Endometrium (tissue), 2 donors: ENCODE measurements around the gene CFD.
"Not testable (repeated sequence)": the region's sequence is repeated elsewhere in the genome, so short reads cannot be mapped to it uniquely, and the experiment has no call there.

Source experiments
- FAIRE-seq: peaks from 2 replicates; lab custom pipeline; 2012; peaks lifted over from hg19 to GRCh38; lab: Jason Lieb, UNC
- donor health status: control.
- donor health status: control.

CFD gene

GRCh38 chr19:871446-872265, 12.2 kb downstream of the CFD start:
- FAIRE-seq, result no peak

GRCh38 chr19:872266-872951, 12.9 kb downstream of the CFD start:
- no peak for FAIRE-seq

- FAIRE-seq, result no peak
Observed at GRCh38 chr19:873084-873483, 13.6 kb downstream of the CFD start.

GRCh38 chr19:873561-874041, 14.1 kb downstream of the CFD start:
- FAIRE-seq, result no peak

- FAIRE-seq, result no peak
Observed at GRCh38 chr19:875265-875879, 15.9 kb downstream of the CFD start.

GRCh38 chr19:876089-876488, 16.6 kb downstream of the CFD start:
- no peak for FAIRE-seq

- no peak for FAIRE-seq
Observed at GRCh38 chr19:876780-877314, 17.4 kb downstream of the CFD start.

GRCh38 chr19:877992-878660, 18.7 kb downstream of the CFD start:
- not testable (repeated sequence) for FAIRE-seq

- FAIRE-seq, result not testable (repeated sequence)
Observed at GRCh38 chr19:878751-879561, 19.5 kb downstream of the CFD start.

GRCh38 chr19:879711-880438, 20.4 kb downstream of the CFD start:
- FAIRE-seq, result no peak

GRCh38 chr19:881385-882071, 22.1 kb downstream of the CFD start:
- no peak for FAIRE-seq

GRCh38 chr19:882871-883497, 23.5 kb downstream of the CFD start:
- no peak for FAIRE-seq

GRCh38 chr19:883661-884211, 24.3 kb downstream of the CFD start:
- FAIRE-seq, result no peak

- FAIRE-seq, result no peak
Observed at GRCh38 chr19:884420-885211, 25.2 kb downstream of the CFD start.

GRCh38 chr19:885536-886224, 26.2 kb downstream of the CFD start:
- no peak for FAIRE-seq

GRCh38 chr19:887072-887471, 27.6 kb downstream of the CFD start:
- no peak for FAIRE-seq

GRCh38 chr19:887599-887998, 28.1 kb downstream of the CFD start:
- no peak for FAIRE-seq
